SU-DHL-6 (cell line): ENCODE results near the gene C5orf22.

Experiments used
- H2AFZ ChIP-seq: fragments of 200-600 bp; sonication (generic); 2 replicates; pipeline ENCODE4 v1.6.1; 2014; ENCODE audit warnings: low read depth, mild to moderate bottlenecking, moderate library complexity, mixed read lengths, antibody characterized with exemption, low read length; ENCODE audit not compliant: severe bottlenecking
- H3F3A ChIP-seq: fragments of 200-600 bp; shearing (Covaris generic); 2 replicates; pipeline ENCODE4 v1.6.0; 2016; ENCODE audit warnings: antibody characterized with exemption, mild to moderate bottlenecking; ENCODE audit not compliant: insufficient read depth
- H3K27ac ChIP-seq: fragments of 200-600 bp; sonication (generic); 2 replicates; pipeline ENCODE4 v1.5.1; 2016; ENCODE audit warnings: low read depth, mild to moderate bottlenecking, low read length, moderate library complexity, mixed read lengths
- H3K27me3 ChIP-seq: fragments of 200-600 bp; sonication (generic), shearing (Covaris generic); 2 replicates; pipeline ENCODE4 v1.6.0; 2014; ENCODE audit warnings: mild to moderate bottlenecking, low read length
- H3K36me3 ChIP-seq: fragments of 200-600 bp; sonication (generic); 2 replicates; pipeline ENCODE4 v1.6.1; 2014; ENCODE audit warnings: mild to moderate bottlenecking, low read length, mixed read lengths
- H3K4me2 ChIP-seq: fragments of 300-600, 200-600 bp; shearing (Covaris generic), sonication (generic); 2 replicates; pipeline ENCODE4 v1.6.0; 2014; ENCODE audit warnings: low read length, low read depth, mild to moderate bottlenecking; ENCODE audit not compliant: poor library complexity, severe bottlenecking
- H3K4me3 ChIP-seq: fragments of 200-600 bp; sonication (generic); 2 replicates; pipeline ENCODE4 v1.5.1; 2014; ENCODE audit warnings: antibody characterized with exemption, low read length, mild to moderate bottlenecking, mixed read lengths; ENCODE audit not compliant: insufficient read depth, poor library complexity, severe bottlenecking
- H3K79me2 ChIP-seq: fragments of 200-600 bp; sonication (generic); 2 replicates; pipeline ENCODE4 v1.6.1; 2014; ENCODE audit warnings: mild to moderate bottlenecking, low read length, moderate library complexity; ENCODE audit not compliant: insufficient read depth
- H3K9ac ChIP-seq: fragments of 200-600 bp; sonication (generic); 2 replicates; pipeline ENCODE4 v1.7.0; 2014; ENCODE audit warnings: mild to moderate bottlenecking, low read length
- H3K9me2 ChIP-seq: fragments of 200-600 bp; sonication (generic); replicated peaks from 2 replicates; pipeline ENCODE4 v1.6.1; 2014; ENCODE audit warnings: low read length; ENCODE audit not compliant: insufficient read depth
- H3K9me3 ChIP-seq: fragments of 200-600 bp; sonication (generic); 2 replicates; pipeline ENCODE4 v1.6.1; 2014; ENCODE audit warnings: low read length, mixed read lengths; ENCODE audit not compliant: insufficient read depth
- H4K20me1 ChIP-seq: fragments of 200-600 bp; sonication (generic); 2 replicates; pipeline ENCODE4 v1.6.1; 2014; ENCODE audit warnings: low read depth, mild to moderate bottlenecking, antibody characterized with exemption, low read length, moderate library complexity, mixed read lengths
- CTCF ChIP-seq: fragments of 200-600 bp; sonication (generic); IDR thresholded peaks from one replicate; pipeline ENCODE4 v1.5.1; 2017; ENCODE audit warnings: antibody characterized with exemption, mild to moderate bottlenecking, low read length, moderate library complexity; ENCODE audit not compliant: insufficient read depth, poor library complexity, severe bottlenecking
- EZH2phosphoT487 ChIP-seq: fragments of 200-600 bp; sonication (generic), shearing (Covaris generic); conservative IDR thresholded peaks from 2 replicates; pipeline ENCODE4 v1.6.1; 2018; ENCODE audit warnings: mild to moderate bottlenecking, antibody characterized with exemption, low read length, moderate library complexity, mixed read lengths

Gene C5orf22

GRCh38 chr5:31551878-31552277, 19.8 kb downstream of the C5orf22 start:
- Histone ChIP-seq H3K27me3 (no peaks in the 10 kb centered on the region), H3K27ac (no peak overlapping the region)
- TF ChIP-seq CTCF: no peak
- no peak for TF ChIP-seq EZH2phosphoT487

GRCh38 chr5:31553863-31554262, 21.8 kb downstream of the C5orf22 start:
- Histone ChIP-seq H2AFZ (no peak overlapping the region), H3K9me3 (no peaks in the 10 kb centered on the region), H3K79me2 (no peaks in the 10 kb centered on the region), H3K9me2 (no peaks in the 10 kb centered on the region), H3K4me3 (no peak overlapping the region), H3F3A (no peaks in the 10 kb centered on the region), H3K9ac (no peak overlapping the region), H3K27ac (no peak overlapping the region), H3K36me3 (peaks cover 13% of the 10 kb centered on the region), H3K27me3 (no peaks in the 10 kb centered on the region), H3K4me2 (no peak overlapping the region), H4K20me1 (no peaks in the 10 kb centered on the region)
- TF ChIP-seq EZH2phosphoT487 (no peak), CTCF (no peak)

More at GRCh38 chr5:31551878-31552277, 19.8 kb downstream of the C5orf22 start:
- Histone ChIP-seq H3K9me3 (no peaks in the 10 kb centered on the region), H3K9me2 (no peaks in the 10 kb centered on the region), H3K9ac (no peak overlapping the region), H2AFZ (no peak overlapping the region), H3K79me2 (no peaks in the 10 kb centered on the region), H3K36me3 (peaks cover 13% of the 10 kb centered on the region), H4K20me1 (no peaks in the 10 kb centered on the region), H3K4me2 (no peak overlapping the region), H3F3A (no peaks in the 10 kb centered on the region), H3K4me3 (no peak overlapping the region)

GRCh38 chr5:31554552-31554951, 22.5 kb downstream of the C5orf22 start:
- Histone ChIP-seq H3K9me2 (no peaks in the 10 kb centered on the region), H3F3A (no peaks in the 10 kb centered on the region), H3K36me3 (peaks cover 13% of the 10 kb centered on the region), H2AFZ (no peak overlapping the region), H3K4me3 (no peak overlapping the region), H4K20me1 (no peaks in the 10 kb centered on the region), H3K9ac (no peak overlapping the region), H3K27me3 (no peaks in the 10 kb centered on the region), H3K79me2 (no peaks in the 10 kb centered on the region), H3K9me3 (no peaks in the 10 kb centered on the region), H3K4me2 (no peak overlapping the region), H3K27ac (no peak overlapping the region)
- no peak for TF ChIP-seq EZH2phosphoT487
- no peak for TF ChIP-seq CTCF

DNA sequence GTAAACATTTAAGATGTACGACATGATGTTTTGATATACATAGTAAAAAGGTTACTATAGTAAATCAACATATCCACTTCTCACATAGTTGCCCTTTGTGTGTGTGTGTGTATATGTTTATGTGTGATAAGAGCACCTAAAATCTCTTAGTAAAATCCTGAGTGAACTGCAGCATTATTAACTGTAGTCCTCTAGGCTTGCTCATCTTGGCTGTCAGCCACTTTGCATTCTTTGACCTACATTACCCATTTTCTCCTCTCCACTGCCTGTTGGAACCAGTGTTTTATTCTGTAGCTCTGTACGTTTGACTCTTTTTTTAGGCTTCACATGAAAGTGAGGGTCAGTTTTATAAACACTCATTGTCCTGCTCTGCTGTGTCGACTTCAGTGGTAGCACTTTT, 24.4 kb downstream of the C5orf22 start:
- TF ChIP-seq EZH2phosphoT487: no peak
- no peak for TF ChIP-seq CTCF
- Histone ChIP-seq H3K27me3 (no peaks in the 10 kb centered on the region), H3K9ac (no peak overlapping the region), H3F3A (no peaks in the 10 kb centered on the region), H3K27ac (no peak overlapping the region), H3K4me3 (no peak overlapping the region), H2AFZ (no peak overlapping the region), H3K9me2 (no peaks in the 10 kb centered on the region), H3K4me2 (no peak overlapping the region), H4K20me1 (no peaks in the 10 kb centered on the region), H3K79me2 (no peaks in the 10 kb centered on the region), H3K9me3 (no peaks in the 10 kb centered on the region), H3K36me3 (peaks cover 13% of the 10 kb centered on the region)
